MCF 10A (cell line): ENCODE data around the gene CENPM. TPM values are rescaled to one million over a fixed set of nuclear protein-coding genes. Genes with fewer than 3 reads are reported as not detected.

Source experiments
- BruUV-seq: library from RNA; stranded (reverse); fragments of 400-500 nt; replicated peaks from 2 replicates; lab custom pipeline; 2021; lab: Mats Ljungman, UMichigan
- CTCF ChIA-PET: fragments of 300-600 bp; sonication (Branson Sonifier 250); formaldehyde crosslinking; extraction: SDS; loops from one replicate; lab custom pipeline; 2021; ENCODE audit warnings: antibody characterized with exemption, inconsistent platforms; lab: Yijun Ruan, JAX
- POLR2A ChIA-PET: fragments of 300-600, 350-650 bp; sonication (Branson Sonifier 250); formaldehyde crosslinking; extraction: SDS; loops from one replicate; lab custom pipeline; 2020; ENCODE audit warnings: antibody characterized with exemption, inconsistent platforms; lab: Yijun Ruan, JAX
- DNase-seq: peaks from one replicate; pipeline ENCODE4 v3.0.0-alpha.2; 2018; ENCODE audit not compliant: unreplicated experiment
- H3K27ac Mint-ChIP-seq: one replicate; pipeline ENCODE4 v1.8.0; 2022; ENCODE audit warnings: mild to moderate bottlenecking, low read depth, mixed read lengths; ENCODE audit not compliant: unreplicated experiment
- H3K27me3 Mint-ChIP-seq: one replicate; pipeline ENCODE4 v1.8.0; 2022; ENCODE audit warnings: mixed read lengths; ENCODE audit not compliant: insufficient read depth, unreplicated experiment
- H3K36me3 Mint-ChIP-seq: one replicate; pipeline ENCODE4 v1.8.0; 2022; ENCODE audit warnings: mild to moderate bottlenecking, moderate library complexity, mixed read lengths; ENCODE audit not compliant: insufficient read depth, unreplicated experiment
- H3K4me1 Mint-ChIP-seq: one replicate; pipeline ENCODE4 v1.8.0; 2022; ENCODE audit warnings: mixed read lengths; ENCODE audit not compliant: insufficient read depth, unreplicated experiment
- H3K4me3 Mint-ChIP-seq: one replicate; pipeline ENCODE4 v1.8.0; 2022; ENCODE audit warnings: mild to moderate bottlenecking, moderate library complexity, mixed read lengths; ENCODE audit not compliant: unreplicated experiment
- H3K9me3 Mint-ChIP-seq: one replicate; pipeline ENCODE4 v1.8.0; 2022; ENCODE audit warnings: mixed read lengths; ENCODE audit not compliant: unreplicated experiment
- intact Hi-C: fragments of 100-400 bp; cut with micrococcal nuclease; formaldehyde crosslinking; loops from 2 replicates; pipeline ENCODE4 v1.14.1; 2022
- total RNA-seq: library from RNA; stranded (reverse); gene quantifications from 2 replicates; pipeline ENCODE4 v1.2.3, GENCODE V29; 2022
- TF ChIP-seq, protein P1 (sequence below): fragments of 200-600 bp; IDR thresholded peaks from one replicate; pipeline ENCODE4 v1.8.0; 2022; ENCODE audit warnings: antibody characterized with exemption, mild to moderate bottlenecking; ENCODE audit not compliant: unreplicated experiment

The CENPM gene
- total RNA-seq, 1 experiment from 2014 or later: 21.1 TPM

DNA sequence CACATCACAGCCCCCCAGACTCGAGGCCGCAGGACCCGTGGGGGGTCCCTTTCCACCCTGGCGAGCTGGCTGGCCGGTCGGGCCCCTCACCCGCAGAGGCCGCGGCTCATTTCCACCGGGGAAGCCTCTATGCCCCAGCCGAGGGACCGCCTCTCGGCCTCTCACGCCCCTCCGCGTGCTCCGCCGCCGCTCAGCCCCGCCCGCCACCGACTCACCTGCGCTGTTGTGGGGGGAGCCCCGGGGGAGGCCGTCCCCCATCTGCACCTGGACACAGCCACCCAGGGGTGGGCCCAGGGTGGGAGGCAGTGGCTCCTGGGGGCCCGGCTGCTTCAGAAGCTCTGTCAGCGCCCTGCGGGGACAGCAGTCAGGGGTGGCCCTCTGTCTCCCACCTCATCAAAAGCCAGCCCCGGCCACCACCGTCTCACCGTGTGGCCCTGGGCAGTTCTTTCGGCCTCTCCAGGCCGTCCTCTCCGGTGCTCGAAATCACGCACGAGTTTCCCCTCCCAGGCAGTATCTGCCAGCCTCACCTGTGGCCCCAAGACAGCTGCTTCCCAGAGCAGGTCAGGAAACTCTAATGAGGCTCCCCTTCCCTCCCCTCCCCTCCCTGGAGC lies 35.8 kb downstream of the CENPM start:
- ChIA-PET POLR2A (no interaction called here), CTCF (no interaction called here)
- H3K36me3 Mint-ChIP-seq: no peaks in the 10 kb centered on the region
- no peak overlapping the region for H3K4me3 Mint-ChIP-seq
- H3K9me3 Mint-ChIP-seq: no peaks in the 10 kb centered on the region
- H3K27ac Mint-ChIP-seq: no peak overlapping the region
- no peak for DNase-seq
- intact Hi-C loops: no loop called here
- H3K4me1 Mint-ChIP-seq: no peaks in the 10 kb centered on the region
- H3K27me3 Mint-ChIP-seq: peaks cover 35% of the 10 kb centered on the region
- TF ChIP-seq, protein P1, sequence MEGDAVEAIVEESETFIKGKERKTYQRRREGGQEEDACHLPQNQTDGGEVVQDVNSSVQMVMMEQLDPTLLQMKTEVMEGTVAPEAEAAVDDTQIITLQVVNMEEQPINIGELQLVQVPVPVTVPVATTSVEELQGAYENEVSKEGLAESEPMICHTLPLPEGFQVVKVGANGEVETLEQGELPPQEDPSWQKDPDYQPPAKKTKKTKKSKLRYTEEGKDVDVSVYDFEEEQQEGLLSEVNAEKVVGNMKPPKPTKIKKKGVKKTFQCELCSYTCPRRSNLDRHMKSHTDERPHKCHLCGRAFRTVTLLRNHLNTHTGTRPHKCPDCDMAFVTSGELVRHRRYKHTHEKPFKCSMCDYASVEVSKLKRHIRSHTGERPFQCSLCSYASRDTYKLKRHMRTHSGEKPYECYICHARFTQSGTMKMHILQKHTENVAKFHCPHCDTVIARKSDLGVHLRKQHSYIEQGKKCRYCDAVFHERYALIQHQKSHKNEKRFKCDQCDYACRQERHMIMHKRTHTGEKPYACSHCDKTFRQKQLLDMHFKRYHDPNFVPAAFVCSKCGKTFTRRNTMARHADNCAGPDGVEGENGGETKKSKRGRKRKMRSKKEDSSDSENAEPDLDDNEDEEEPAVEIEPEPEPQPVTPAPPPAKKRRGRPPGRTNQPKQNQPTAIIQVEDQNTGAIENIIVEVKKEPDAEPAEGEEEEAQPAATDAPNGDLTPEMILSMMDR: no peak
- BruUV-seq: no TSS peak

GRCh38 chr22:41910050-41911000 lies 36.6 kb downstream of the CENPM start:
- intact Hi-C loops: no loop called here
- POLR2A ChIA-PET: no interaction called here
- CTCF ChIA-PET: no interaction called here
- no peak overlapping the region for H3K4me3 Mint-ChIP-seq
- BruUV-seq: no TSS peak
- TF ChIP-seq, protein P1: no peak
- H3K9me3 Mint-ChIP-seq: no peaks in the 10 kb centered on the region
- peaks cover 5% of the 10 kb centered on the region for H3K36me3 Mint-ChIP-seq
- H3K27me3 Mint-ChIP-seq: peaks cover 27% of the 10 kb centered on the region
- no peak overlapping the region for H3K27ac Mint-ChIP-seq
- H3K4me1 Mint-ChIP-seq: no peaks in the 10 kb centered on the region
- peak; percentile 36 for DNase-seq

DNA sequence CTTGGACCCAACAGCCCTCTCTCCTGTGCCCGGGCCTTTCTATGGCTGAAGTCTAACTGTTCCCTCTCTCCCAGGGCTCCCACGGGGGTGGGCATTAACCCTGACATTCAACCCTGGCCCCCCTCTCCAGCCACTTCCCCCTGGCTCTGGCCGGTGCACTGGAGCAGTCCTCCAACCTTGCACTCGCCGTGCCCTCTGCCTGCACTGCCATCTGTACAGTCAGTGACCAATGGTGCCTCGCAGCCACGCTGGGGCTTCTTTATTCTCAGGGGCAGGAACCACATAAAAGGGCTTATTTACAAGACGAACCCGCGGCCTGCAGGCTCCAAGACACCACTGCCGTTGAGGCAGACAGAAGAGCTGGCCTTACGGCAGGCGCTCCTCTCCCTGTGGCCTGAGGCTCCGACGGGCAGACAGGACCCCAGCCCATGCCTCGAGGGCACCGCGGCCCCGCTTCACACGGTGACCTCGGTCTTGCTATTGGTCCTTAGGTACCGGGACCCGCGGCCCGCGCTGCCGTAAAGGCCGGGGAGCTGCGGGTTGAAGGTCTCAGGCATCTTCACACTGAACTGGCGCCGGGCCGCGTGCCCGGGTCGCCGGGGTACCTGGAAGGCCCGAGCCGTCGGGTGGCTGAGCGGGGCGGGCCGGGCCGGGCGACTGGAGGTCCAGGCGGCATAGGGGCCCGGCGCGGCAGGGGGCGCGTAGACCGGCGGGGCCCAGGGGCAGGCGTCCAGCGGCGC lies 37.5 kb downstream of the CENPM start:
- intact Hi-C loops: no loop called here
- Mint-ChIP-seq H3K27ac (no peak overlapping the region), H3K4me3 (no peak overlapping the region), H3K36me3 (peaks cover 7% of the 10 kb centered on the region), H3K9me3 (no peaks in the 10 kb centered on the region), H3K27me3 (peaks cover 26% of the 10 kb centered on the region), H3K4me1 (no peaks in the 10 kb centered on the region)
- CTCF ChIA-PET: interaction anchor here (0.6 kb wide), 1 partner anchor 665 kb away, joined by 3 read pairs; no protein-coding TSS in a partner anchor
- TF ChIP-seq, protein P1: no peak
- BruUV-seq: no TSS peak
- no peak for DNase-seq
- POLR2A ChIA-PET: no interaction called here
